SK-N-SH (cell line): Measurements from ENCODE around the gene IDUA. TPM values are rescaled to one million over a fixed set of nuclear protein-coding genes. Genes with fewer than 3 reads are reported as not detected.

Source experiments
- CTCF ChIA-PET: fragments of 300-600, 350-600 bp; formaldehyde crosslinking; extraction: SDS; loops from one replicate; lab custom pipeline; 2021; lab: Yijun Ruan, JAX
- POLR2A ChIA-PET: fragments of 350-600 bp; sonication (Branson Sonifier 250); formaldehyde crosslinking; extraction: SDS; loops from one replicate; lab custom pipeline; 2020; ENCODE audit warnings: antibody characterized with exemption, inconsistent platforms; lab: Yijun Ruan, JAX
- DNase-seq: peaks from one replicate; pipeline ENCODE4 v3.0.0; 2012
- H2AFZ ChIP-seq: fragments of 200-600 bp; sonication (generic); 2 replicates; pipeline ENCODE4 v1.8.1; 2016; ENCODE audit warnings: antibody characterized with exemption, mild to moderate bottlenecking, low read depth
- H3F3A ChIP-seq: fragments of 200-600 bp; sonication (generic); replicated peaks from 2 replicates; pipeline ENCODE3; 2016; ENCODE audit warnings: antibody characterized with exemption, mild to moderate bottlenecking; ENCODE audit not compliant: insufficient read depth
- H3K27ac ChIP-seq, 2 experiments: fragments of 200-500 bp in 1 of 2; fragments of 200-600 bp in 1 of 2; sonication (Bioruptor generic) in 1 of 2; sonication (generic), shearing (Covaris generic) in 1 of 2; 2 replicates each; pipeline versions ENCODE4 v1.5.1 to v1.6.1; 2014 to 2016; ENCODE audit warnings: low read depth in 2 of 2, inconsistent platforms in 1 of 2, low read length in 1 of 2, mild to moderate bottlenecking in 1 of 2, mixed read lengths in 1 of 2
- H3K27me3 ChIP-seq: fragments of 200-600 bp; sonication (generic), shearing (Covaris generic); 2 replicates; pipeline ENCODE4 v1.6.1; 2016; ENCODE audit warnings: mixed run types; ENCODE audit not compliant: insufficient read depth
- H3K36me3 ChIP-seq, 2 experiments: fragments of 200-500 bp in 1 of 2; fragments of 200-600 bp in 1 of 2; sonication (Bioruptor generic) in 1 of 2; sonication (generic) in 1 of 2; replicated peaks in 1 of 2; 2 replicates each; pipeline versions ENCODE3 to v1.5.1; 2014 to 2016; ENCODE audit warnings: low read length in 1 of 2, mild to moderate bottlenecking in 1 of 2; ENCODE audit not compliant: insufficient read depth in 2 of 2, control insufficient read depth in 1 of 2
- H3K4me1 ChIP-seq, 2 experiments: fragments of 200-500 bp in 1 of 2; fragments of 200-600 bp in 1 of 2; sonication (Bioruptor generic) in 1 of 2; sonication (generic), shearing (Covaris generic) in 1 of 2; 2 replicates each; pipeline versions ENCODE4 v1.5.1 to v1.6.1; 2014 to 2016; ENCODE audit warnings: low read depth in 1 of 2, low read length in 1 of 2, mixed run types in 1 of 2; ENCODE audit not compliant: insufficient read depth in 2 of 2, control insufficient read depth in 1 of 2
- H3K4me2 ChIP-seq: fragments of 200-600 bp; sonication (generic), shearing (Covaris generic); 2 replicates; pipeline ENCODE4 v1.6.1; 2017; ENCODE audit warnings: mixed run types
- H3K4me3 ChIP-seq, 2 experiments: fragments of 200-500 bp in 1 of 2; fragments of 200-600 bp in 1 of 2; sonication (Bioruptor generic) in 1 of 2; sonication (generic), shearing (Covaris generic) in 1 of 2; 2 replicates each; pipeline versions ENCODE4 v1.5.1 to v1.8.1; 2014 to 2016; ENCODE audit warnings: low read depth in 2 of 2, inconsistent platforms in 1 of 2, low read length in 1 of 2, mild to moderate bottlenecking in 1 of 2, mixed read lengths in 1 of 2, moderate library complexity in 1 of 2
- H3K79me2 ChIP-seq: fragments of 200-600 bp; sonication (generic); 2 replicates; pipeline ENCODE4 v1.8.1; 2017; ENCODE audit warnings: mild to moderate bottlenecking; ENCODE audit not compliant: insufficient read depth
- H3K9ac ChIP-seq: fragments of 200-600 bp; sonication (generic); 2 replicates; pipeline ENCODE4 v1.6.1; 2017; ENCODE audit warnings: mixed run types
- H3K9me2 ChIP-seq: fragments of 200-600 bp; sonication (generic); 2 replicates; pipeline ENCODE4 v1.6.1; 2017; ENCODE audit warnings: mixed run types
- H3K9me3 ChIP-seq: fragments of 200-600 bp; sonication (generic); 2 replicates; pipeline ENCODE4 v1.6.1; 2017; ENCODE audit warnings: mixed run types, mild to moderate bottlenecking, moderate library complexity
- H4K20me1 ChIP-seq: fragments of 200-600 bp; sonication (generic); 2 replicates; pipeline ENCODE4 v1.6.1; 2017; ENCODE audit warnings: mild to moderate bottlenecking, mixed run types; ENCODE audit not compliant: insufficient read depth
- CHD2 ChIP-seq: fragments of 150-350 bp; IDR thresholded peaks from 2 replicates; pipeline ENCODE4 v1.6.1; 2018; ENCODE audit warnings: low read length; ENCODE audit not compliant: partially characterized antibody
- ELF1 ChIP-seq: IDR thresholded peaks from 2 replicates; pipeline ENCODE4 v1.4.0; 2012
- EP300 ChIP-seq, 2 experiments: IDR thresholded peaks; 2 replicates each; pipeline versions ENCODE4 v1.4.0 to v1.6.1; 2012; ENCODE audit warnings: borderline replicate concordance in 1 of 2, low read depth in 1 of 2, low read length in 1 of 2
- EZH2phosphoT487 ChIP-seq: fragments of 200-600 bp; sonication (generic); IDR thresholded peaks from 2 replicates; pipeline ENCODE4 v1.6.1; 2017; ENCODE audit warnings: low read depth, mixed run types, mild to moderate bottlenecking, antibody characterized with exemption, moderate library complexity, borderline replicate concordance
- FOSL2 ChIP-seq: IDR thresholded peaks from 2 replicates; pipeline ENCODE4 v1.4.0; 2012; ENCODE audit warnings: low read depth, mild to moderate bottlenecking, moderate library complexity, borderline replicate concordance
- FOXM1 ChIP-seq: IDR thresholded peaks from 2 replicates; pipeline ENCODE4 v1.4.0; 2012; ENCODE audit warnings: low read depth, mild to moderate bottlenecking
- GATA2 ChIP-seq: sonication (generic); formaldehyde crosslinking; IDR thresholded peaks from 2 replicates; pipeline ENCODE4 v1.5.0; 2020; ENCODE audit warnings: mild to moderate bottlenecking, missing genetic modification reagents
- MXI1 ChIP-seq: IDR thresholded peaks from 2 replicates; pipeline ENCODE4 v1.6.1; 2012; ENCODE audit warnings: mild to moderate bottlenecking, low read depth, low read length, improper control_type of control experiment
- NRF1 ChIP-seq: IDR thresholded peaks from 2 replicates; pipeline ENCODE4 v1.6.1; 2012; ENCODE audit warnings: low read depth, mild to moderate bottlenecking, low read length
- POLR2AphosphoS5 ChIP-seq: IDR thresholded peaks from 2 replicates; pipeline ENCODE4 v1.6.1; 2012; ENCODE audit warnings: low read depth, low read length
- RAD21 ChIP-seq: IDR thresholded peaks from 2 replicates; pipeline ENCODE4 v1.6.1; 2012; ENCODE audit warnings: mild to moderate bottlenecking, low read length
- REST ChIP-seq: IDR thresholded peaks from 2 replicates; pipeline ENCODE4 v1.6.1; 2012; ENCODE audit warnings: mild to moderate bottlenecking, low read depth, low read length, moderate library complexity
- RFX5 ChIP-seq: IDR thresholded peaks from 2 replicates; pipeline ENCODE4 v1.6.1; 2012; ENCODE audit warnings: mild to moderate bottlenecking, improper control_type of control experiment, low read length
- RXRA ChIP-seq: IDR thresholded peaks from 2 replicates; pipeline ENCODE4 v1.4.0; 2012; ENCODE audit warnings: low read depth, mild to moderate bottlenecking, borderline replicate concordance
- SIN3A ChIP-seq: IDR thresholded peaks from 2 replicates; pipeline ENCODE4 v1.6.1; 2012; ENCODE audit warnings: low read depth, mild to moderate bottlenecking, low read length, moderate library complexity, borderline replicate concordance
- SMC3 ChIP-seq: IDR thresholded peaks from 2 replicates; pipeline ENCODE4 v1.6.1; 2012; ENCODE audit warnings: low read depth, low read length, improper control_type of control experiment
- TCF12 ChIP-seq: IDR thresholded peaks from 2 replicates; pipeline ENCODE4 v1.4.0; 2012
- TEAD4 ChIP-seq: IDR thresholded peaks from 2 replicates; pipeline ENCODE4 v1.4.0; 2012; ENCODE audit warnings: mild to moderate bottlenecking, borderline replicate concordance; ENCODE audit not compliant: insufficient read depth
- ZBTB33 ChIP-seq: IDR thresholded peaks from 2 replicates; pipeline ENCODE4 v1.4.0; 2012; ENCODE audit warnings: low read depth, borderline replicate concordance
- WGBS: methylation state at CpG from one replicate; pipeline ENCODE4 v1.1.6; 2017; ENCODE audit warnings: low lambda C conversion rate; 5-methylcytosine and 5-hydroxymethylcytosine counted together
- polyA plus RNA-seq, 3 experiments: library from polyadenylated mRNA; depleted of rRNA; stranded (reverse); fragments of >200 nt; gene quantifications; 2 replicates each; pipeline ENCODE4 v1.2.3, GENCODE V29; 2012
- TF ChIP-seq, protein P1 (sequence below): IDR thresholded peaks from 2 replicates; pipeline ENCODE4 v1.4.0; 2012; ENCODE audit warnings: low read depth, borderline replicate concordance

IDUA gene
- polyA plus RNA-seq, 1 of the 3 experiments (the other 2 are of a cell fraction): 24.4 TPM

- TF ChIP-seq SIN3A (no peak), TEAD4 (no peak), MXI1 (no peak), RFX5 (no peak)
- TF ChIP-seq, protein P1, sequence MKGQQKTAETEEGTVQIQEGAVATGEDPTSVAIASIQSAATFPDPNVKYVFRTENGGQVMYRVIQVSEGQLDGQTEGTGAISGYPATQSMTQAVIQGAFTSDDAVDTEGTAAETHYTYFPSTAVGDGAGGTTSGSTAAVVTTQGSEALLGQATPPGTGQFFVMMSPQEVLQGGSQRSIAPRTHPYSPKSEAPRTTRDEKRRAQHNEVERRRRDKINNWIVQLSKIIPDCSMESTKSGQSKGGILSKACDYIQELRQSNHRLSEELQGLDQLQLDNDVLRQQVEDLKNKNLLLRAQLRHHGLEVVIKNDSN: peak; percentile 46; the same call in 1 of the 2 replicates
Observed at GRCh38 chr4:1049591-1049905, 62.7 kb downstream of the IDUA start.

DNA sequence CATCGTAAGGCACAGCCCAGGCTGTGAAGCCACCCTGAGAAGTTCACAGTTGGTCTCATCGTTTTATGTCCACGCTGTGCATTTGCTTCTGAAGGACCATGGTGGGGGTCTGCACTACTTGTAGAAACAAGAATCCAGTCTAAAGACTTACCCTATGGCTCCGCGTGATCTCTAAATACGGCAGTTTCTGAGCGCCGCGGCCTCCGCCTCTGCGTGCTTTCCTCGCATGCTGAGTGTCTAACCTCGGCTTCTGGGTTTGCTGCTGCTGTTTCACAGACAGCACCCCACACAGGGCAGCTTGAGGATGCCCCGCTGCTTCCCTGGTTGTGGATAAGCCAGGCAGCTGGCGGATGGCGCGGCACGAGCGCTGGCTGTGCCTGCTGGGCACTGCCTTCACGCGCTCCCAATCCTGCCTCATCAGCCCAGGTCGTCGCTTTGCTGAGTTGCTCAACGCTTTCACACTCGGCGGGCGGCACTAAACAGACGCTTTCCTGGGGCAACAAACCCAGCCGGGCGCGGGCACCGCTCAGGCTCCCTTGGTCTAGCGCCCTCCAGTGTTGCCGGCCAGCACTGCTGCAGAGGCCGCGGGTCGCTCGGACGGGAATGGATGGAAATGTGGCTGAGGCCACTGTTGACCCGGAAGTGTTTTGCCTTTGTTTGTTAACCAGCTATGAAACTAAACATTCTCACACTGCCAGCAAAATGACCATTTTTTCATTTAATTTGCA is 63.8 kb downstream of the IDUA start:
- Histone ChIP-seq H3K36me3 (no peaks in the 10 kb centered on the region), H3K79me2 (no peaks in the 10 kb centered on the region), H3K9me2 (no peaks in the 10 kb centered on the region), H3K9me3 (no peaks in the 10 kb centered on the region), H2AFZ (no peak overlapping the region), H3K27ac (no peak overlapping the region), H3K27me3 (peaks cover 56% of the 10 kb centered on the region), H3F3A (peaks cover 13% of the 10 kb centered on the region), H3K4me1 (peaks cover 0 to 6% of the 10 kb centered on the region in 2 experiments; a peak in 2 of 4 replicates), H3K9ac (no peak overlapping the region), H4K20me1 (no peaks in the 10 kb centered on the region), H3K4me2 (no peak overlapping the region), H3K4me3 (no peak overlapping the region)
- TF ChIP-seq FOXM1: no peak
- TF ChIP-seq, protein P1: no peak
- no peak for TF ChIP-seq CHD2
- no peak for TF ChIP-seq EZH2phosphoT487
- no peak for TF ChIP-seq POLR2AphosphoS5
- TF ChIP-seq NRF1: no peak
- no peak for TF ChIP-seq TCF12
- TF ChIP-seq FOSL2: no peak
- no peak for TF ChIP-seq SMC3
- no peak for TF ChIP-seq RXRA
- TF ChIP-seq ELF1: no peak
- TF ChIP-seq REST: no peak
- TF ChIP-seq RFX5: no peak
- no peak for TF ChIP-seq ZBTB33
- TF ChIP-seq EP300 (IDR thresholded peaks at IDR 0.05; ENCODE audit: borderline replicate concordance in 1 of 2, low read depth in 1 of 2, low read length in 1 of 2): no peak
- no peak for TF ChIP-seq RAD21
- TF ChIP-seq GATA2 (CRISPR knock-in tag): no peak
- 78% methylated on average over 32 of the region's 40 CpGs for WGBS
- POLR2A ChIA-PET: no interaction called here
- CTCF ChIA-PET: interaction anchor here (1.0 kb wide), 2 partner anchors 13 to 17 kb away, joined by 3 read pairs; no protein-coding TSS in a partner anchor
- peak; percentile 44 for DNase-seq

More at GRCh38 chr4:1049591-1049905, 62.7 kb downstream of the IDUA start:
- H4K20me1 ChIP-seq: no peaks in the 10 kb centered on the region
- no peak overlapping the region for H3K4me2 ChIP-seq
- 15% methylated on average over 14 of the region's 21 CpGs for WGBS
- H3K9ac ChIP-seq: no peak overlapping the region
- peak; percentile 51 for DNase-seq
- peaks cover 0 to 14% of the 10 kb centered on the region in 2 experiments; a peak in 2 of 4 replicates for H3K4me1 ChIP-seq
- H3K4me3 ChIP-seq: no peak overlapping the region
- H3K27me3 ChIP-seq: peaks cover 55% of the 10 kb centered on the region
- no peaks in the 10 kb centered on the region for H3K79me2 ChIP-seq
- H3F3A ChIP-seq: peaks cover 17% of the 10 kb centered on the region
- no peak overlapping the region for H3K27ac ChIP-seq
- H3K9me3 ChIP-seq: no peaks in the 10 kb centered on the region
- H3K36me3 ChIP-seq: no peaks in the 10 kb centered on the region
- no peaks in the 10 kb centered on the region for H3K9me2 ChIP-seq
- ChIA-PET POLR2A (no interaction called here), CTCF (no interaction called here)
- H2AFZ ChIP-seq: no peak overlapping the region
